ENCODE measurements around the gene CASP9. TPM values are rescaled to one million over a fixed set of nuclear protein-coding genes. Genes with fewer than 3 reads are reported as not detected.

The CASP9 gene
- total RNA-seq, 1 experiment from 2014 or later, result 15.9 TPM

DNA sequence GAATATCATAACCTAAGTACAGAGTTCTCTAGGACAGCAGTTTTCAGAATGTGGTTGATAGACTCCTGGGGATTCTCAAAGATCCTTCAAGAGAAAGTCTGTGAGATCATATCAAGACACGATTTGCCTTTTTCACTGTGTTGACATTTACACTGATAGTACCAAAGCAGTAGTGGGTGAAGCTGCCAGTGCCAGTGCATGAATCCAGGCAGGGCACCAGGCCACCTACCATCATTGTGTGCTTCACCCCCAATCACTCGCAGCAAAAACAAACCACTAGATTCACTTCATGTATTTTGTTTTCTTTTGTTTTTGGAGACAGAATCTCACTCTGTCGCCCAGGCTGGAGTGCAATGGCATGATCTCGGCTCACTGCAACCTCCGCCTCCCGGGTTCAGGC, 26.6 kb upstream of the CASP9 start:
- WGBS (ENCODE audit: extremely low coverage, insufficient read length, low lambda C conversion rate), result no CpG with 5 or more reads among the region's 6 CpGs
- Histone ChIP-seq H2BK15ac (ENCODE audit: low read depth, low read length) (no peak overlapping the region), H2BK20ac (ENCODE audit: low read depth, low read length, poor library complexity, severe bottlenecking) (no peak overlapping the region), H3K23me2 (ENCODE audit: insufficient read length, low read depth, low read length, poor library complexity, severe bottlenecking) (no peaks in the 10 kb centered on the region), H3K79me1 (ENCODE audit: insufficient read depth, low read depth, low read length, poor library complexity, severe bottlenecking) (no peaks in the 10 kb centered on the region), H3K18ac (ENCODE audit: insufficient read length, low read depth, low read length) (no peak overlapping the region), H3K9ac (ENCODE audit: extremely low read depth, insufficient read length, low read length) (no peak overlapping the region), H3K4ac (ENCODE audit: low read depth, low read length) (no peak overlapping the region), H4K91ac (ENCODE audit: insufficient read length, low read depth, low read length) (no peak overlapping the region), H3K23ac (ENCODE audit: insufficient read length, low read depth, low read length) (no peak overlapping the region), H4K20me1 (ENCODE audit: control insufficient read depth, insufficient read depth, insufficient read length) (no peaks in the 10 kb centered on the region), H3K56ac (ENCODE audit: insufficient read length, low read depth, low read length) (no peak overlapping the region), H4K5ac (ENCODE audit: insufficient read length, low read depth, low read length) (no peak overlapping the region), H2AFZ (ENCODE audit: low read length) (no peak overlapping the region), H3K14ac (ENCODE audit: insufficient read depth, low read length) (no peak overlapping the region), H2BK120ac (ENCODE audit: low read depth, low read length, poor library complexity, severe bottlenecking) (no peak overlapping the region), H3T11ph (ENCODE audit: low read length) (no peak overlapping the region), H3K79me2 (ENCODE audit: insufficient read depth, low read length) (no peaks in the 10 kb centered on the region), H3K4me2 (ENCODE audit: insufficient read depth, insufficient read length, low read length) (no peak overlapping the region), H3K27ac (ENCODE audit: insufficient read length, low read depth, low read length) (no peak overlapping the region), H2BK5ac (ENCODE audit: insufficient read length, low read length) (no peak overlapping the region), H2AK5ac (ENCODE audit: insufficient read length, low read length) (no peak overlapping the region), H3K27me3 (ENCODE audit: insufficient read depth, low read length) (no peaks in the 10 kb centered on the region), H3K9me3 (ENCODE audit: control insufficient read depth, low read depth, low read length) (no peaks in the 10 kb centered on the region), H2BK12ac (ENCODE audit: insufficient read length, low read depth, low read length) (no peak overlapping the region), H3K4me1 (ENCODE audit: insufficient read depth, low read length) (no peaks in the 10 kb centered on the region), H4K8ac (replicated peaks; ENCODE audit: insufficient read length, low read depth, low read length) (no peak overlapping the region)
- no peaks in the 10 kb centered on the region for H3K9me3 Mint-ChIP-seq
- H3K27me3 Mint-ChIP-seq (ENCODE audit: low read depth), result no peaks in the 10 kb centered on the region
- no peak overlapping the region for H3K27ac Mint-ChIP-seq
- DNase-seq, result no peak
- peaks cover 14 to 46% (median 34%) of the 10 kb centered on the region in 3 experiments; a peak in 6 of 7 replicates for H3K36me3 Mint-ChIP-seq (ENCODE audit: insufficient read depth in 1 of 3, low read depth in 3 of 3)
- TF ChIP-seq, protein P1, sequence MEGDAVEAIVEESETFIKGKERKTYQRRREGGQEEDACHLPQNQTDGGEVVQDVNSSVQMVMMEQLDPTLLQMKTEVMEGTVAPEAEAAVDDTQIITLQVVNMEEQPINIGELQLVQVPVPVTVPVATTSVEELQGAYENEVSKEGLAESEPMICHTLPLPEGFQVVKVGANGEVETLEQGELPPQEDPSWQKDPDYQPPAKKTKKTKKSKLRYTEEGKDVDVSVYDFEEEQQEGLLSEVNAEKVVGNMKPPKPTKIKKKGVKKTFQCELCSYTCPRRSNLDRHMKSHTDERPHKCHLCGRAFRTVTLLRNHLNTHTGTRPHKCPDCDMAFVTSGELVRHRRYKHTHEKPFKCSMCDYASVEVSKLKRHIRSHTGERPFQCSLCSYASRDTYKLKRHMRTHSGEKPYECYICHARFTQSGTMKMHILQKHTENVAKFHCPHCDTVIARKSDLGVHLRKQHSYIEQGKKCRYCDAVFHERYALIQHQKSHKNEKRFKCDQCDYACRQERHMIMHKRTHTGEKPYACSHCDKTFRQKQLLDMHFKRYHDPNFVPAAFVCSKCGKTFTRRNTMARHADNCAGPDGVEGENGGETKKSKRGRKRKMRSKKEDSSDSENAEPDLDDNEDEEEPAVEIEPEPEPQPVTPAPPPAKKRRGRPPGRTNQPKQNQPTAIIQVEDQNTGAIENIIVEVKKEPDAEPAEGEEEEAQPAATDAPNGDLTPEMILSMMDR (conservative IDR thresholded peaks at IDR 0.05), result no peak
- H3K4me1 Mint-ChIP-seq, result no peaks in the 10 kb centered on the region
- H3K4me3 Mint-ChIP-seq, result no peak overlapping the region
